H1 (cell line): ENCODE data around the gene FKBP8. TPM values are rescaled to one million over a fixed set of nuclear protein-coding genes. Genes with fewer than 3 reads are reported as not detected.

Experiments
- JUND ChIP-seq: IDR thresholded peaks from 2 replicates; pipeline ENCODE4 v1.6.1; 2011; ENCODE audit warnings: mild to moderate bottlenecking, improper control_type of control experiment, low read length
- RNF2 ChIP-seq: fragments of 200-900, 300-1000 bp; sonication (generic); IDR thresholded peaks from 2 replicates; pipeline ENCODE4 v1.7.1; 2016; ENCODE audit warnings: borderline replicate concordance, low read depth, mild to moderate bottlenecking, antibody characterized with exemption, low read length; ENCODE audit not compliant: poor library complexity, severe bottlenecking; ENCODE audit errors: missing control alignments
- polyA plus RNA-seq, 7 experiments: library from polyadenylated mRNA; depleted of rRNA in 3 of 7; stranded (reverse) in 5 of 7; unstranded in 2 of 7; fragments of >200 nt in 5 of 7; fragments of 200-250 nt in 2 of 7; gene quantifications; 1 replicate in 5 of 7; 2 replicates in 1 of 7; 4 replicates in 1 of 7; pipeline versions ENCODE4 v1.2.1 to v1.2.3, GENCODE V29; 2011 to 2013; ENCODE audit warnings: missing spikeins in 2 of 7, mixed read lengths in 2 of 7
- total RNA-seq: library from RNA; stranded (reverse); fragmentation: NEBNext Ultra II Directional; extraction: Animal tissue kit (Norgen Biotek cat#: 25700); gene quantifications from 2 replicates; pipeline ENCODE4 v1.2.1, GENCODE V29; 2021

The FKBP8 gene
- total and polyA plus RNA-seq, 2 of the 8 experiments (the other 6 are each of a cell fraction or from before 2014, with no cell fraction given): 264 to 309 TPM

DNA sequence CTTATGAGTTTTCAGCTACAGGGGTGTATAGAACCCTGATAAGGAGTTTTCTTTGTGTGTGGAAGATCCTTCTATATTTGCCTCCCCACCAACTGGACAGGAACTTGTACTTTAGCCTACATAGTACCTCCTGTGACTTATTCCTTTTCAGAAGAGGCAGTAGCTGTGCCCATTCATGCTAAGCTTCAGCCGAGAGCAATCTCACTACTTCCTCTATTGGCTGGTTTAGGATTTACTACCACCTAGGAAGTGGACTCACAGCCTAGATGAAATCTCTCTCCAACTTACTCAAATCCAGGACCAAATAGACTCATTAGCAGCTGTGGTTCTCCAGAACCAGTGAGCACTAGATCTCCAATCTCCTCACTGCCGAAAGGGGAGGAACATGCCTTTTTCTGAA, 42.9 kb upstream of the FKBP8 start (continued):
- TF ChIP-seq JUND: no peak
- TF ChIP-seq RNF2: no peak
